Camera-type eye (tissue), 1 donor: ENCODE data around the gene EFEMP1. TPM values are rescaled to one million over a fixed set of nuclear protein-coding genes. Genes with fewer than 3 reads are reported as not detected.

ENCODE experiments used
- total RNA-seq: library from RNA; depleted of rRNA; stranded (reverse); fragments of >200 nt; gene quantifications from one replicate; pipeline ENCODE4 v1.2.3, GENCODE V29; 2014

The EFEMP1 gene
- 228 TPM for total RNA-seq

GRCh38 chr2:55923091-55923981 is at the start of gene EFEMP1:
EFEMP1 (minus strand) TSS chr2:55923782; CDS start chr2:55922440, 1,342 bp downstream.

Other genes with a start within 250 kb of the EFEMP1 start
- 25.6 TPM for gene PNPT1, start 229.9 kb downstream of the EFEMP1 start, total RNA-seq